HepG2 (cell line): ENCODE data around the gene TLR9. TPM values are rescaled to one million over a fixed set of nuclear protein-coding genes. Genes with fewer than 3 reads are reported as not detected.
A peak's percentile ranks its signal among the peaks of the same experiment; 100 is the strongest.

Experiments used
- CBX5 ChIP-seq: sonication (generic); formaldehyde crosslinking; IDR thresholded peaks from 2 replicates; pipeline ENCODE4 v1.4.0; 2020; ENCODE audit warnings: missing genetic modification reagents, borderline replicate concordance
- CCDC6 ChIP-seq: sonication (generic); formaldehyde crosslinking; IDR thresholded peaks from 2 replicates; pipeline ENCODE4 v1.8.1; 2022; ENCODE audit warnings: mild to moderate bottlenecking, missing genetic modification reagents, moderate library complexity
- FOSL2 ChIP-seq: sonication (generic); formaldehyde crosslinking; IDR thresholded peaks from 2 replicates; pipeline ENCODE4 v1.4.0; 2020; ENCODE audit warnings: missing genetic modification reagents
- GATAD2A ChIP-seq: IDR thresholded peaks from 2 replicates; pipeline ENCODE4 v1.6.1; 2016
- MAF1 ChIP-seq: sonication (generic); formaldehyde crosslinking; IDR thresholded peaks from 2 replicates; pipeline ENCODE4 v1.5.0; 2020; ENCODE audit warnings: missing genetic modification reagents, borderline replicate concordance
- MAZ ChIP-seq, 2 experiments: sonication (generic) in 1 of 2; formaldehyde crosslinking in 1 of 2; IDR thresholded peaks; 2 replicates each; pipeline versions ENCODE4 v1.5.0 to v1.6.1; 2012 to 2020; ENCODE audit warnings: low read depth in 2 of 2, mild to moderate bottlenecking in 2 of 2, borderline replicate concordance in 1 of 2, improper control_type of control experiment in 1 of 2, low read length in 1 of 2, missing genetic modification reagents in 1 of 2, moderate library complexity in 1 of 2
- MED1 ChIP-seq: sonication (generic); formaldehyde crosslinking; IDR thresholded peaks from 2 replicates; pipeline ENCODE4 v1.4.0; 2020; ENCODE audit warnings: missing genetic modification reagents
- NKX3-1 ChIP-seq: sonication (generic); formaldehyde crosslinking; IDR thresholded peaks from 2 replicates; pipeline ENCODE4 v1.5.0; 2020; ENCODE audit warnings: missing genetic modification reagents
- NR2F1 ChIP-seq, 2 experiments: fragments of 450-650 bp in 1 of 2; formaldehyde crosslinking in 1 of 2; IDR thresholded peaks; 2 replicates each; pipeline versions ENCODE4 v1.5.0 to v1.6.1; 2016 to 2020; ENCODE audit warnings: mild to moderate bottlenecking in 1 of 2, missing compliant biosample characterization in 1 of 2, missing genetic modification reagents in 1 of 2, moderate library complexity in 1 of 2
- NR2F6 ChIP-seq, 2 experiments: IDR thresholded peaks; 2 replicates each; pipeline ENCODE4 v1.6.1; 2016; ENCODE audit warnings: antibody characterized with exemption in 1 of 2, mild to moderate bottlenecking in 1 of 2
- SRSF9 ChIP-seq: fragments of 200-400 bp; formaldehyde crosslinking; IDR thresholded peaks from 2 replicates; pipeline ENCODE4 v1.6.1; 2018; ENCODE audit warnings: borderline replicate concordance, mild to moderate bottlenecking, low read depth, low read length; ENCODE audit not compliant: insufficient read depth, poor library complexity, severe bottlenecking
- ZFY ChIP-seq: sonication (generic); formaldehyde crosslinking; IDR thresholded peaks from 2 replicates; pipeline ENCODE4 v1.4.0; 2020; ENCODE audit warnings: missing genetic modification reagents
- ZMYM3 ChIP-seq: sonication (generic); formaldehyde crosslinking; IDR thresholded peaks from 2 replicates; pipeline ENCODE4 v1.5.1; 2020; ENCODE audit warnings: mild to moderate bottlenecking, missing genetic modification reagents
- ZNF562 ChIP-seq: sonication (generic); formaldehyde crosslinking; IDR thresholded peaks from 2 replicates; pipeline ENCODE4 v1.8.0; 2022; ENCODE audit warnings: missing genetic modification reagents, borderline replicate concordance
- ZNF674 ChIP-seq: sonication (generic); formaldehyde crosslinking; IDR thresholded peaks from 2 replicates; pipeline ENCODE4 v1.5.0; 2020; ENCODE audit warnings: low read depth, mild to moderate bottlenecking, missing genetic modification reagents
- ZSCAN31 ChIP-seq: sonication (generic); formaldehyde crosslinking; IDR thresholded peaks from 2 replicates; pipeline ENCODE4 v1.5.0; 2020; ENCODE audit warnings: low read depth, mild to moderate bottlenecking, missing genetic modification reagents
- ZZZ3 ChIP-seq: sonication (generic); formaldehyde crosslinking; IDR thresholded peaks from 2 replicates; pipeline ENCODE4 v1.4.0; 2020; ENCODE audit warnings: missing genetic modification reagents, mild to moderate bottlenecking, borderline replicate concordance
- polyA plus RNA-seq, 8 experiments: library from polyadenylated mRNA; depleted of rRNA in 3 of 8; stranded (reverse) in 7 of 8; unstranded in 1 of 8; fragments of >200 nt; fragmentation: Illumina TruSeq in 4 of 8; extraction: Trizol in 4 of 8; gene quantifications; 2 replicates each; pipeline versions ENCODE4 v1.2.1 to v1.2.3, GENCODE V29; 2011 to 2016; ENCODE audit warnings: low read depth in 4 of 8, missing spikeins in 1 of 8, mixed read lengths in 1 of 8; ENCODE audit not compliant: insufficient read depth in 1 of 8
- total RNA-seq, 5 experiments: library from RNA; depleted of rRNA; stranded (reverse); fragments of >200 nt; fragmentation: Illumina TruSeq; extraction: Trizol; gene quantifications; 2 replicates each; pipeline ENCODE4 v1.2.3, GENCODE V29; 2016; ENCODE audit warnings: low read depth in 1 of 5
- TF ChIP-seq, protein P1 (sequence below): sonication (generic); formaldehyde crosslinking; IDR thresholded peaks from 2 replicates; pipeline ENCODE4 v1.8.1; 2023; ENCODE audit warnings: mild to moderate bottlenecking, missing genetic modification reagents
- TF ChIP-seq, protein P2 (sequence below): sonication (generic); formaldehyde crosslinking; IDR thresholded peaks from 2 replicates; pipeline ENCODE4 v1.4.0; 2020; ENCODE audit warnings: missing genetic modification reagents, mild to moderate bottlenecking, borderline replicate concordance

The TLR9 gene
- total and polyA plus RNA-seq, 2 of the 13 experiments (the other 11 are each of a cell fraction or from before 2014, with no cell fraction given) = not detected

DNA sequence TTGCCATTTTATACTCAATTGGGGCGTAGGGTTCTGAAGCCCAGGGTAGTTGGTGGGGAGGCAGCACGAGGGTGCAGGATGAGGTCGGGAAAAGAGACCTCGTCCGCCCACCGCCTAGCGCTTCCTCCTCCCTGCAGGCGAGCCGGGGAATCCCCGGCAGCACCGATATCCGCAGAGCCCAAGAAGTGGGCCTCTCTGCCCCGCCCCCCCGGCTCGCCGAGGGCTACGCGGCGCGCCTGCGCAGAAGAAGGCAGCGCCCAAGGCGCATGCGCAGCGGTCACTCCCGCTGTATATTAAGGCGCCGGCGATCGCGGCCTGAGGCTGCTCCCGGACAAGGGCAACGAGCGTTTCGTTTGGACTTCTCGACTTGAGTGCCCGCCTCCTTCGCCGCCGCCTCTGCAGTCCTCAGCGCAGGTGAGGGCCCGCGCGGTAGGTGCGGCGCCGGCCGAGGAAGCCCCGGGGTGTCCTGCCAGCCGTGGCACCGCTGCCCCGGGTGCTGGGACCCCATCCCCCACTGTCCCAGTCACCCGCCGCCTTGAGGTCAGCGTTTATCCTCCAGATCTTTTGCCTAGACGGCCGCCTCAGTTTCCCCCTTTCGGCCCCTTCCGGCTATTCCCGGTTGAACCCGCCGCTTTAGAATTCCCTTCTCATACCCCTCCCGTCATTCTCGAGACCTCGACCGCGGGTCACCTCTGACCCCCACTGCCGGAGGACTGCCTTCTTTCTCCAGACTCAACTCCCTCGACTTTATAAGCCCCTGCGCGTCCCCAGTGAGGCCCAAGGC is 27.4 kb downstream of the TLR9 start, which contains the start of gene ALAS1 (continued):
- TF ChIP-seq NR2F6 (IDR thresholded peaks at IDR 0.05) (0 out of 2 replicates have a peak, but pooled peaks have one; percentile 31), NR2F6 (CRISPR knock-in tag; IDR thresholded peaks at IDR 0.05) (peak; percentile 49; the same call in 1 of the 2 replicates), SRSF9 (no peak), GATAD2A (CRISPR knock-in tag) (peak; percentile 37), CCDC6 (CRISPR knock-in tag) (0 out of 2 replicates have a peak, but pooled peaks have one; percentile 43), NKX3-1 (CRISPR knock-in tag) (no peak), ZNF674 (CRISPR knock-in tag) (no peak), FOSL2 (CRISPR knock-in tag) (no peak), ZFY (CRISPR knock-in tag) (peak; percentile 86), ZZZ3 (CRISPR knock-in tag) (peak; percentile 79; the same call in 1 of the 2 replicates), MED1 (CRISPR knock-in tag) (no peak), ZSCAN31 (CRISPR knock-in tag) (0 out of 2 replicates have a peak, but pooled peaks have one; percentile 43), ZNF562 (no peak), MAZ (IDR thresholded peaks at IDR 0.05; ENCODE audit: borderline replicate concordance, low read depth, low read length) (peak; percentile 56; the same call in 1 of the 2 replicates), MAZ (CRISPR knock-in tag; IDR thresholded peaks at IDR 0.05; ENCODE audit: low read depth) (peak; percentile 58; the same call in 1 of the 2 replicates), CBX5 (CRISPR knock-in tag) (peak; percentile 0; the same call in 1 of the 2 replicates), NR2F1 (CRISPR knock-in tag; IDR thresholded peaks at IDR 0.05) (peak in 1 of 2 experiments; percentile 44; a peak in 2 of 4 replicates), MAF1 (CRISPR knock-in tag) (peak; percentile 46; the same call in 1 of the 2 replicates), ZMYM3 (peak; percentile 59; the same call in 1 of the 2 replicates)
- TF ChIP-seq, protein P1, sequence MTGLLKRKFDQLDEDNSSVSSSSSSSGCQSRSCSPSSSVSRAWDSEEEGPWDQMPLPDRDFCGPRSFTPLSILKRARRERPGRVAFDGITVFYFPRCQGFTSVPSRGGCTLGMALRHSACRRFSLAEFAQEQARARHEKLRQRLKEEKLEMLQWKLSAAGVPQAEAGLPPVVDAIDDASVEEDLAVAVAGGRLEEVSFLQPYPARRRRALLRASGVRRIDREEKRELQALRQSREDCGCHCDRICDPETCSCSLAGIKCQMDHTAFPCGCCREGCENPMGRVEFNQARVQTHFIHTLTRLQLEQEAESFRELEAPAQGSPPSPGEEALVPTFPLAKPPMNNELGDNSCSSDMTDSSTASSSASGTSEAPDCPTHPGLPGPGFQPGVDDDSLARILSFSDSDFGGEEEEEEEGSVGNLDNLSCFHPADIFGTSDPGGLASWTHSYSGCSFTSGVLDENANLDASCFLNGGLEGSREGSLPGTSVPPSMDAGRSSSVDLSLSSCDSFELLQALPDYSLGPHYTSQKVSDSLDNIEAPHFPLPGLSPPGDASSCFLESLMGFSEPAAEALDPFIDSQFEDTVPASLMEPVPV (CRISPR knock-in tag) = 0 out of 2 replicates have a peak, but pooled peaks have one; percentile 56
- TF ChIP-seq, protein P2, sequence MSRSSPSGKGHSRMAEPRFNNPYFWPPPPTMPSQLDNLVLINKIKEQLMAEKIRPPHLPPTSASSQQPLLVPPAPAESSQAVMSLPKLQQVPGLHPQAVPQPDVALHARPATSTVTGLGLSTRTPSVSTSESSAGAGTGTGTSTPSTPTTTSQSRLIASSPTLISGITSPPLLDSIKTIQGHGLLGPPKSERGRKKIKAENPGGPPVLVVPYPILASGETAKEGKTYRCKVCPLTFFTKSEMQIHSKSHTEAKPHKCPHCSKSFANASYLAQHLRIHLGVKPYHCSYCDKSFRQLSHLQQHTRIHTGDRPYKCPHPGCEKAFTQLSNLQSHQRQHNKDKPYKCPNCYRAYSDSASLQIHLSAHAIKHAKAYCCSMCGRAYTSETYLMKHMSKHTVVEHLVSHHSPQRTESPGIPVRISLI (CRISPR knock-in tag) = no peak
